Stimulated activated naive CD8-positive, alpha-beta T cell treated with anti-CD3 and anti-CD28 coated beads, Interleukin-15, amount 100 ng/mL, for 72 hours (primary cell): ENCODE measurements around the gene COL4A5.
"Not testable (repeated sequence)": the region's sequence is repeated elsewhere in the genome, so short reads cannot be mapped to it uniquely, and the experiment has no call there.

Source experiments
- ATAC-seq: fragments of 150-1000 bp; cut with Tn5 transposase; 2 replicates; pipeline ENCODE4 v1.10.0; 2021; ENCODE audit warnings: mild to moderate bottlenecking, moderate library complexity
- DNase-seq, 2 donors: peaks; one replicate each; pipeline ENCODE4 v3.0.0; 2021 to 2022
- H3K27ac Mint-ChIP-seq, 2 donors: one replicate each; pipeline ENCODE4 v1.8.0; 2022; ENCODE audit warnings: mild to moderate bottlenecking in 2 of 2, mixed read lengths in 2 of 2, moderate library complexity in 2 of 2
- H3K27me3 Mint-ChIP-seq: one replicate; pipeline ENCODE4 v1.8.0; 2022; ENCODE audit warnings: mixed read lengths
- H3K4me1 Mint-ChIP-seq: one replicate; pipeline ENCODE4 v1.8.0; 2022; ENCODE audit warnings: mild to moderate bottlenecking, mixed read lengths
- H3K4me3 Mint-ChIP-seq, 2 donors: one replicate each; pipeline ENCODE4 v1.8.0; 2022; ENCODE audit warnings: mild to moderate bottlenecking in 2 of 2, mixed read lengths in 2 of 2, moderate library complexity in 1 of 2
- H3K9me3 Mint-ChIP-seq, 2 donors: one replicate each; pipeline ENCODE4 v1.8.0; 2022; ENCODE audit warnings: mixed read lengths in 2 of 2

Gene COL4A5

GRCh38 chrX:108439426-108439942 lies at the start of gene COL4A5:
TSS of gene COL4A5 (plus strand) at chrX:108439838. CDS start at chrX:108440126, 288 bp downstream.
- no peaks in the 10 kb centered on the region for H3K9me3 Mint-ChIP-seq
- peaks cover 8% of the 10 kb centered on the region for H3K4me1 Mint-ChIP-seq
- ATAC-seq (no peak), DNase-seq (no peak)
- H3K4me3 Mint-ChIP-seq = peak within 1 kb of the TSS; percentile 49 to 76
- H3K27me3 Mint-ChIP-seq = peaks cover 28% of the 10 kb centered on the region
- H3K27ac Mint-ChIP-seq = no peak within 1 kb of the TSS

GRCh38 chrX:108390976-108391717 lies 48.5 kb upstream of the COL4A5 start:
- H3K27me3 Mint-ChIP-seq, H3K4me3 Mint-ChIP-seq: not testable (repeated sequence)
- peaks cover 8 to 11% of the 10 kb centered on the region in 2 donors for H3K9me3 Mint-ChIP-seq

DNA sequence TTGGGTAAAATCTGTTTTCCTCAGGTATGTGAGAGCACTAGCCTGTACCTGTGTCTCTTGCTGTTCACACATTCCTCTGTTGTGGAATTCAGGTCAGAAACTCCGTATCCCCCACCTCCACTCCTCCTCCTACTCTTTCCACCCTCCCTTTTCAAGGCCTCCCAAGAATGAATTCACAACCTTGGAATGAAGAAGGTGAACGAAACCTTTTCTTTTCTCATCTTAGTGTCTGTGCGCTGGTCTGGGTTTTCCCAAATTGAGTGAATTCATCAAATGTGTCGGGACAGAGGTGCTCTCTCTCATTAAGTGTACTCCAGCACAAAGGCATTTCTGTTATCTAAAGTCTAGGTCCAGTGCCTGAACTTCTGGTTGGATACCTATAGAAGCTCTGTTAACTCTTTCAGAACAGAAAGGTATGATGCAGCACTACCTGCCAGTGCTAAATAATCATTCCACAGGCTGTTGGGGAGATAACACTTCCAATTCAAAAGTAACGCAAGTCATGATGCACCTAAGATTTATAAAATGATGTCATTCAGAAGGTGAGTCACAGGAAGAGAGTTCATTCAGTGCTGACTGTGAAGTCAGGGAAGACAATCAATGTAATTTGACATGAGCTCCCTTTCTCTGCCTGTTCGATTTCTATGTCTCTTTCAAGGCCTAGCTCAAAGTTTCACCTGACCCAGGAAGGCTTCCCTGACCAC lies 43.3 kb upstream of the COL4A5 start:
- no peaks in the 10 kb centered on the region for H3K9me3 Mint-ChIP-seq
- DNase-seq (no peak), ATAC-seq (no peak)
- no peaks in the 10 kb centered on the region for H3K4me1 Mint-ChIP-seq
- no peak overlapping the region for H3K4me3 Mint-ChIP-seq
- no peaks in the 10 kb centered on the region for H3K27me3 Mint-ChIP-seq
- no peak overlapping the region for H3K27ac Mint-ChIP-seq

More at GRCh38 chrX:108390976-108391717, 48.5 kb upstream of the COL4A5 start:
- not testable (repeated sequence) for ATAC-seq, H3K4me1 Mint-ChIP-seq, H3K27ac Mint-ChIP-seq, DNase-seq

DNA sequence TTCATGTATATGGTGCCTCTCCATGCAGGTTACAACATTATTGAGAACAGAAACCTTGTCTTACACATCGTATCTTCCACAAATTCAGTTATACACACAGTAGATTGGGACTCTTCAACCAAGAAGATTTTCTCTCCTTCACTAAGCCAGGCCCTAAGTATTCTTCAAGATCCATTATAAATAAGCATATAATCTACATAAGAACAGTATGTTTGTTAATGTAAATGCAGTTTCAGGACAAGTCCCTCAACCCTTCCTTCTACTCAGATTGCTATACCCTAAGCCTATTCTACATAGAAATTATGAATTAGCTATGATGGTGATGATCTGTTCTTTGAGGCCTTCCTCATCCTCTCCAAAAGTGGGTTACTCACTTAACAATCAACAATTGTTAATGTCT lies 42.7 kb upstream of the COL4A5 start:
- H3K9me3 Mint-ChIP-seq = no peaks in the 10 kb centered on the region
- no peaks in the 10 kb centered on the region for H3K27me3 Mint-ChIP-seq
- ATAC-seq (no peak), DNase-seq (no peak)
- H3K27ac Mint-ChIP-seq = no peak overlapping the region
- H3K4me1 Mint-ChIP-seq = no peaks in the 10 kb centered on the region
- no peak overlapping the region for H3K4me3 Mint-ChIP-seq

DNA sequence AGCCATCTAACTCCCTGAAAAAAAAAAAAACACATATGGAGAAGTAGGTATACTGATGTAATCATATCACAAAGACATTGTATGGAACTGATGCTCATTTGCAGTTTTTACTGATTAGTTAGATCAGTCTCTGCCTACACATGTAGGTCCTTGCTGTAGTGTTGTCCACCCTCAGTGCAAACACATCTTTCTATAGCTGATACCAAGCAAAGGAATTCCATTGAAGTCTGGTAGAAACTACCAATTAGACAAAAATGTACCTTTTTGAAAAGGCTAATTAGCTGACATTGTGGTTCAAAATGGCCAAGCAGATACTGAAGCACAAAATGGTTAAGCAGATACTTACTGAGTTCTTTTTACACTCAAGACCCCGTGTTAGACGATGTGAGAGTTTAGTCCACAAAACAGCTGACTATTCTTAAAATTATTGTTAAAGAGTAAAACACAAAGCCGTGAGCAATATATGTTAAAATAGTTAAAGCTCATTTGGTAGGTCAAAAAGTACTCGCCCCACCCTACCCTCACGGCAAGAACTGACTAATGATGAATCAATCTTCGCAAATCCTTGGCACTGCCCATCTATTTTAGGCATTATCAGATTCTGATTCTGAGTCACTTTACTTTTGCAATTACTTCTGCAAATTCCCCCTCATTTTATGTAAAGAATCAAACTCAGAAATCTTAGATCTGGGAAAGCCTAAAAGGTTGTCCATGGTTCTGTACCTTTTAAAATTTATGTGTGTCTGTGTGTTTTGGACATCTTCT lies 41.8 kb upstream of the COL4A5 start:
- no peaks in the 10 kb centered on the region for H3K4me1 Mint-ChIP-seq

GRCh38 chrX:108399418-108400165 lies 40.0 kb upstream of the COL4A5 start:
- Mint-ChIP-seq H3K4me1 (no peaks in the 10 kb centered on the region), H3K9me3 (no peaks in the 10 kb centered on the region), H3K27me3 (no peaks in the 10 kb centered on the region), H3K4me3 (no peak overlapping the region), H3K27ac (no peak overlapping the region)
- ATAC-seq (no peak), DNase-seq (no peak)

More for the DNA sequence above, 41.8 kb upstream of the COL4A5 start:
- Mint-ChIP-seq H3K9me3 (no peaks in the 10 kb centered on the region), H3K27me3 (no peaks in the 10 kb centered on the region), H3K4me3 (no peak overlapping the region), H3K27ac (peak overlapping the region in 1 of 2 donors; percentile 69)
- DNase-seq (no peak), ATAC-seq (no peak)

DNA sequence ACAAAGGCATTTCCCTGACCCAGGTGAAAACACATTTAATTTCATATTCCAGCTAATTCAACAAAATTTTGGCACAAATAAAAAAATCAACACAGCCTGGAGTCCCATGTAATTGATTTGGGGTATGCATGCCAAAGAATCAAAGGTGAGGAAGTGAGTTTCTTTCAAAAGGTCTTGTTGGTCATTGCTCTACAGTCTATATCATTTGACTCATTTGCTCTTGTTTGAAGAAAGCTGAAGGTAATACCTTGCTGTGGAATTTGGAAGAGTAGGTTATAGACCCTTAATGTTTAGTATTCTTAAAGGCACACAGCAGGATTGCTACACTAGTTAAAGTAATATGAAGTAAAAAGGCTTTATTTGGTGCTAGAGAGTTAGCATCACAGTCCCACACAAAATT lies 26.9 kb upstream of the COL4A5 start:
- Mint-ChIP-seq H3K4me1 (no peaks in the 10 kb centered on the region), H3K27me3 (no peaks in the 10 kb centered on the region), H3K9me3 (no peaks in the 10 kb centered on the region), H3K4me3 (no peak overlapping the region), H3K27ac (no peak overlapping the region)
- no peak for ATAC-seq
- no peak for DNase-seq

- Mint-ChIP-seq H3K4me1 (no peaks in the 10 kb centered on the region), H3K27ac (no peak overlapping the region), H3K9me3 (no peaks in the 10 kb centered on the region), H3K27me3 (no peaks in the 10 kb centered on the region), H3K4me3 (no peak overlapping the region)
- ATAC-seq (no peak), DNase-seq (no peak)
Measured at GRCh38 chrX:108415146-108415545, 24.5 kb upstream of the COL4A5 start.

DNA sequence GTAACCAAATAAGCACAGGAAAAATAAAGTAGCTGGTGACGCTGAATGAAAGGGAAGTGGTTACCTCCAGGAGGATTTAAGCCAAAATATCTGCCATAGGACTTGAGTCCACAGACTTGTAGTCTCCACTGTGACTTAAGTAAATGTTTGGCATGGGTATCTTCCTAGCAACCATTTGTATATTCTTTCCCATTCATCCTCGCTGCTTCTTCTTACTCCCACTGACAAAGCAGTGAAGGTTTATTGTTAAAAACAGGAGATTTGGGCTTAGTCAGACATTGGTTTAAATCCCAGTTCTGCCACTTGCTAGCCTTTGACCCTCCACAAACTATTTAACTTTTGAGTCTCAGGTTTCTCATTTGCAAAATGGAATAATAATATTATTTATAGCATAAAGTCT lies 23.7 kb upstream of the COL4A5 start:
- Mint-ChIP-seq H3K27ac (no peak overlapping the region), H3K4me3 (no peak overlapping the region), H3K9me3 (no peaks in the 10 kb centered on the region), H3K27me3 (no peaks in the 10 kb centered on the region), H3K4me1 (no peaks in the 10 kb centered on the region)
- DNase-seq (no peak), ATAC-seq (no peak)

GRCh38 chrX:108417257-108417656 lies 22.4 kb upstream of the COL4A5 start:
- no peak overlapping the region for H3K4me3 Mint-ChIP-seq
- no peaks in the 10 kb centered on the region for H3K27me3 Mint-ChIP-seq
- no peaks in the 10 kb centered on the region for H3K9me3 Mint-ChIP-seq
- H3K4me1 Mint-ChIP-seq = no peaks in the 10 kb centered on the region
- H3K27ac Mint-ChIP-seq = no peak overlapping the region
- ATAC-seq (no peak), DNase-seq (no peak)

DNA sequence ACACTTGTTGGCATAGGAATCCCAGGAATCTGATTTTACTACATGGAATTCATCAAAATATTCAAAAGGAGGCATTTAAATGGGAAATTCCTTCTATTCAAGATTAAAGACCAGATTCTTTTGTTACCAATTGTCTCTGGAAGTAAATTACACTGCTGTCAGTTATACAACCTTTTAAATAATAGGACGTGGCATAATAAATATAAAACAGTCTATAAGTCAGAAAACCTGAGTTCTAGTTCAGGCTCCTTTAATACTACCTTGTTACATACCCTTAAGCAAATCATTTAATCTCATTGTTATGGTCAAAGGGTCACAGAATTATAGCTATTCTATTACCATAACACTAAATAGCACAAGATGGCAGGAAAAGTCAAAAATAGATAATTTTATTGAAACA lies 20.2 kb upstream of the COL4A5 start:
- H3K27me3 Mint-ChIP-seq = no peaks in the 10 kb centered on the region
- no peaks in the 10 kb centered on the region for H3K4me1 Mint-ChIP-seq
- ATAC-seq (no peak), DNase-seq (no peak)
- H3K9me3 Mint-ChIP-seq = no peaks in the 10 kb centered on the region
- no peak overlapping the region for H3K4me3 Mint-ChIP-seq
- H3K27ac Mint-ChIP-seq = no peak overlapping the region

- ATAC-seq (no peak), DNase-seq (no peak)
- Mint-ChIP-seq H3K9me3 (no peaks in the 10 kb centered on the region), H3K4me3 (no peak overlapping the region), H3K4me1 (no peaks in the 10 kb centered on the region), H3K27ac (no peak overlapping the region), H3K27me3 (no peaks in the 10 kb centered on the region)
Measured at GRCh38 chrX:108420481-108420880, 19.2 kb upstream of the COL4A5 start.

DNA sequence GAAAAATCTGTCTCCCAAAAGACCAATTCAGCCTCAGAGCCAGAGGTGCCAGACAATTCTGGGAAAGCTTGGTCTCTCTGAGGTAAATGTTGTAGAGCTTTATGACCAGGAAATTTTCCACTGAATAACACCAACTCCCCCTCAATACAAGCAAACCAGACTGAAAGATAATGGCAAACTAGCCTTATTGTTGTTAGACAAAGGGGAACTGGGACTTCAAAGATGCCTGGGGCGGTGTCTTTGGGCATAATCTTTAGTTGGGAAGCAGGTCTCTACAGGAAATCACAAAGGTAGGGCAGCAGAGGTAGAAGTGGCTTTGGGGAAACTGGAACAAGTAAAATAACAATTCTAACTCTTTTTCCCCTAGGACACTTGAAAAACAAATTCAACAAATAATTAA lies 13.4 kb upstream of the COL4A5 start:
- Mint-ChIP-seq H3K27ac (no peak overlapping the region), H3K4me1 (no peaks in the 10 kb centered on the region), H3K4me3 (no peak overlapping the region), H3K27me3 (no peaks in the 10 kb centered on the region), H3K9me3 (no peaks in the 10 kb centered on the region)
- DNase-seq (no peak), ATAC-seq (no peak)

DNA sequence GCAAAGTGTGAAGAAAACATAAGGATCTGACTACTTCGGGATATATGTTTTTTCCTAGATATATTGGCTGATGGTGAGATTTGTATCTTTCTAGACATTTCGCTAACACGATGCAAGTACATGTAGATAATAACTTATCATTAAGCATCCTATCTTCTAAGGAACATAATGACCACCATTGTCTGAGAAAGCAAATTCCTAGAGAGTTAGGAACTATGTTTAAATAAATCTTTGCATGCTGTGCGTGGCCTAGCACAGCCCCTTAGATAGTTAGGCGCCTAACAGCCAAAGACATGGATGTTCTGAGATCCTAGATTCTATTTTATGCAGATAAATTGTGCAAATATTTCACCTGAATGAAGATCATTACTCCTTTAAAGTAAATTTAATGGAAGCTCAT lies 4.4 kb upstream of the COL4A5 start:
- Mint-ChIP-seq H3K27ac (no peak overlapping the region), H3K4me3 (no peak overlapping the region), H3K9me3 (no peaks in the 10 kb centered on the region), H3K27me3 (peaks cover 22% of the 10 kb centered on the region), H3K4me1 (peaks cover 8% of the 10 kb centered on the region)
- ATAC-seq (no peak), DNase-seq (no peak)
